ENCODE data around the gene HCN4.
"Not testable (repeated sequence)": the region's sequence is repeated elsewhere in the genome, so short reads cannot be mapped to it uniquely, and the experiment has no call there.

Gene HCN4

GRCh38 chr15:73318463-73319351 is 50.1 kb downstream of the HCN4 start:
- H3K4me3 ChIP-seq (ENCODE audit: low read depth, low read length): no peak overlapping the region
- TF ChIP-seq CTCF (IDR thresholded peaks at IDR 0.05; ENCODE audit: borderline replicate concordance, insufficient read depth, low read depth, low read length): no peak

GRCh38 chr15:73317651-73318462 is 50.9 kb downstream of the HCN4 start:
- no peak for TF ChIP-seq CTCF (IDR thresholded peaks at IDR 0.05; ENCODE audit: borderline replicate concordance, insufficient read depth, low read depth, low read length)
- H3K4me3 ChIP-seq (ENCODE audit: low read depth, low read length): no peak overlapping the region

GRCh38 chr15:73313861-73314260 is 54.9 kb downstream of the HCN4 start:
- TF ChIP-seq CTCF (IDR thresholded peaks at IDR 0.05; ENCODE audit: borderline replicate concordance, insufficient read depth, low read depth, low read length): no peak
- H3K4me3 ChIP-seq (ENCODE audit: low read depth, low read length): no peak overlapping the region

GRCh38 chr15:73308305-73308704 is 60.5 kb downstream of the HCN4 start:
- no peak overlapping the region for H3K4me3 ChIP-seq (ENCODE audit: low read depth, low read length)
- no peak for TF ChIP-seq CTCF (IDR thresholded peaks at IDR 0.05; ENCODE audit: borderline replicate concordance, insufficient read depth, low read depth, low read length)

GRCh38 chr15:73305331-73306211 is 63.2 kb downstream of the HCN4 start:
- peak; percentile 57 for TF ChIP-seq CTCF (IDR thresholded peaks at IDR 0.05; ENCODE audit: borderline replicate concordance, insufficient read depth, low read depth, low read length)
- H3K4me3 ChIP-seq (ENCODE audit: low read depth, low read length): no peak overlapping the region

- no peak overlapping the region for H3K4me3 ChIP-seq (ENCODE audit: low read depth, low read length)
- no peak for TF ChIP-seq CTCF (IDR thresholded peaks at IDR 0.05; ENCODE audit: borderline replicate concordance, insufficient read depth, low read depth, low read length)
These were observed 65.1 kb downstream of the HCN4 start for GRCh38 chr15:73303636-73304035.

- not testable (repeated sequence) for H3K4me3 ChIP-seq (ENCODE audit: low read depth, low read length)
These were observed 68.5 kb downstream of the HCN4 start for GRCh38 chr15:73300286-73300685.

Data from GM12875 (cell line).